ENCODE measurements around the gene TIMMDC1.

DNA sequence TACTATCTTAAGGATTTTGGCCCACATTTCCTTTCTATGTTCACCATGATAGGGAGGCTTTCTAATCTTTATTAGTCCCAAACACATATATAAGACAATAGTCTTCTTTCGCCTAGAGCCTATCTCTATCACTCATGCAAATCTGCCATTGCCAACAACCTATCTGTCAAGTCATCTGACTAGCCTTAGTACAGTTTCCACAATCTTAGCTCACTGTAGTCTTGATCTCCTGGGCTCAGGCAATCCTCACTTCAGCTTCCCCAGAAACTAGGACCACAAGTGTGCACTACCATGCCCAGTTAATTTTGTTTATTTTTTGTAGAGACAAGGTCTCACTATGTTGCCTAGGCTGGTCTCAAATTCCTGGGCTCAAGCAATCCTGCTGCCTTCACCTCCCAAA lies 41.9 kb upstream of the TIMMDC1 start:
- TF ChIP-seq, protein P1, sequence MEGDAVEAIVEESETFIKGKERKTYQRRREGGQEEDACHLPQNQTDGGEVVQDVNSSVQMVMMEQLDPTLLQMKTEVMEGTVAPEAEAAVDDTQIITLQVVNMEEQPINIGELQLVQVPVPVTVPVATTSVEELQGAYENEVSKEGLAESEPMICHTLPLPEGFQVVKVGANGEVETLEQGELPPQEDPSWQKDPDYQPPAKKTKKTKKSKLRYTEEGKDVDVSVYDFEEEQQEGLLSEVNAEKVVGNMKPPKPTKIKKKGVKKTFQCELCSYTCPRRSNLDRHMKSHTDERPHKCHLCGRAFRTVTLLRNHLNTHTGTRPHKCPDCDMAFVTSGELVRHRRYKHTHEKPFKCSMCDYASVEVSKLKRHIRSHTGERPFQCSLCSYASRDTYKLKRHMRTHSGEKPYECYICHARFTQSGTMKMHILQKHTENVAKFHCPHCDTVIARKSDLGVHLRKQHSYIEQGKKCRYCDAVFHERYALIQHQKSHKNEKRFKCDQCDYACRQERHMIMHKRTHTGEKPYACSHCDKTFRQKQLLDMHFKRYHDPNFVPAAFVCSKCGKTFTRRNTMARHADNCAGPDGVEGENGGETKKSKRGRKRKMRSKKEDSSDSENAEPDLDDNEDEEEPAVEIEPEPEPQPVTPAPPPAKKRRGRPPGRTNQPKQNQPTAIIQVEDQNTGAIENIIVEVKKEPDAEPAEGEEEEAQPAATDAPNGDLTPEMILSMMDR (IDR thresholded peaks at IDR 0.05), result no peak
- TF ChIP-seq POLR2A (IDR thresholded peaks at IDR 0.05), result no peak
